HepG2 (cell line): Measurements from ENCODE around the gene UPB1. TPM values are rescaled to one million over a fixed set of nuclear protein-coding genes. Genes with fewer than 3 reads are reported as not detected.

Source experiments
- ATF2 ChIP-seq: sonication (generic); formaldehyde crosslinking; IDR thresholded peaks from 2 replicates; pipeline ENCODE4 v1.4.0; 2020; ENCODE audit warnings: missing genetic modification reagents
- FOSL1 ChIP-seq: sonication (generic); formaldehyde crosslinking; IDR thresholded peaks from 2 replicates; pipeline ENCODE4 v1.9.0; 2021; ENCODE audit warnings: missing genetic modification reagents, borderline replicate concordance
- GTF2F1 ChIP-seq: fragments of 150-350 bp; IDR thresholded peaks from 2 replicates; pipeline ENCODE4 v1.6.1; 2014; ENCODE audit warnings: low read length
- HOXA5 ChIP-seq: sonication (generic); formaldehyde crosslinking; IDR thresholded peaks from 2 replicates; pipeline ENCODE4 v1.4.0; 2020; ENCODE audit warnings: missing genetic modification reagents
- NONO ChIP-seq, 2 experiments: fragments of 450-650 bp in 1 of 2; sonication (generic) in 1 of 2; formaldehyde crosslinking in 1 of 2; IDR thresholded peaks in 1 of 2; conservative IDR thresholded peaks in 1 of 2; 2 replicates each; pipeline versions ENCODE4 v1.6.1 to v1.8.0; 2017 to 2022; ENCODE audit warnings: mild to moderate bottlenecking in 1 of 2, missing genetic modification reagents in 1 of 2, moderate library complexity in 1 of 2
- TIGD3 ChIP-seq: sonication (generic); formaldehyde crosslinking; IDR thresholded peaks from 2 replicates; pipeline ENCODE4 v1.5.1; 2020; ENCODE audit warnings: mild to moderate bottlenecking, missing genetic modification reagents, borderline replicate concordance
- TRIM22 ChIP-seq: fragments of 450-650 bp; IDR thresholded peaks from 2 replicates; pipeline ENCODE4 v1.6.1; 2017
- ZFP91 ChIP-seq: sonication (generic); formaldehyde crosslinking; IDR thresholded peaks from 2 replicates; pipeline ENCODE4 v1.9.0; 2022; ENCODE audit warnings: missing genetic modification reagents, mild to moderate bottlenecking, borderline replicate concordance
- ZNF407 ChIP-seq: sonication (generic); formaldehyde crosslinking; IDR thresholded peaks from one replicate; pipeline ENCODE4 v1.5.1; 2020; ENCODE audit warnings: mild to moderate bottlenecking, missing genetic modification reagents; ENCODE audit errors: not compliant biosample characterization
- ZNF652 ChIP-seq: IDR thresholded peaks from 2 replicates; pipeline ENCODE4 v1.6.1; 2016; ENCODE audit warnings: low read depth, borderline replicate concordance
- polyA plus RNA-seq, 8 experiments: library from polyadenylated mRNA; depleted of rRNA in 3 of 8; stranded (reverse) in 7 of 8; unstranded in 1 of 8; fragments of >200 nt; fragmentation: Illumina TruSeq in 4 of 8; extraction: Trizol in 4 of 8; gene quantifications; 2 replicates each; pipeline versions ENCODE4 v1.2.1 to v1.2.3, GENCODE V29; 2011 to 2016; ENCODE audit warnings: low read depth in 4 of 8, missing spikeins in 1 of 8, mixed read lengths in 1 of 8; ENCODE audit not compliant: insufficient read depth in 1 of 8
- total RNA-seq, 5 experiments: library from RNA; depleted of rRNA; stranded (reverse); fragments of >200 nt; fragmentation: Illumina TruSeq; extraction: Trizol; gene quantifications; 2 replicates each; pipeline ENCODE4 v1.2.3, GENCODE V29; 2016; ENCODE audit warnings: low read depth in 1 of 5

Gene UPB1
- total and polyA plus RNA-seq, 2 of the 13 experiments (the other 11 are each of a cell fraction or from before 2014, with no cell fraction given), result 0.38 to 1.2 TPM

- no peak for TF ChIP-seq HOXA5 (CRISPR knock-in tag)
- no peak for TF ChIP-seq TRIM22
- TF ChIP-seq ATF2 (CRISPR knock-in tag), result no peak
- TF ChIP-seq ZNF407, result no peak
- no peak for TF ChIP-seq TIGD3 (CRISPR knock-in tag)
- no peak for TF ChIP-seq GTF2F1
- TF ChIP-seq ZNF652 (CRISPR knock-in tag), result peak; percentile 95
- no peak for TF ChIP-seq NONO (IDR thresholded peaks at IDR 0.05)
- TF ChIP-seq NONO (CRISPR knock-in tag; conservative IDR thresholded peaks at IDR 0.05), result peak; percentile 46; the same call in 1 of the 2 replicates
- TF ChIP-seq ZFP91 (CRISPR knock-in tag), result no peak
- TF ChIP-seq FOSL1 (CRISPR knock-in tag), result no peak
Observed at GRCh38 chr22:24564376-24565058, 69.4 kb downstream of the UPB1 start (continued).
